HepG2 (cell line): ENCODE results near the gene ANKZF1. TPM values are rescaled to one million over a fixed set of nuclear protein-coding genes. Genes with fewer than 3 reads are reported as not detected.

Experiments used
- ATAC-seq: fragments of 200-7000 bp; cut with Tn5 transposase; 3 replicates; pipeline ENCODE4 v1.9.1; 2020; ENCODE audit warnings: mild to moderate bottlenecking, moderate library complexity
- BruUV-seq: library from RNA; stranded (reverse); fragments of 400-500 nt; replicated peaks from 2 replicates; lab custom pipeline; 2021; lab: Mats Ljungman, UMichigan
- CTCF ChIA-PET: fragments of 300-600 bp; formaldehyde crosslinking; extraction: SDS; loops from one replicate; lab custom pipeline; 2021; ENCODE audit warnings: low total read pairs, inconsistent platforms, low intra/inter-chr PET ratio; lab: Yijun Ruan, JAX
- POLR2A ChIA-PET: fragments of 350-600 bp; sonication (Branson Sonifier 250); formaldehyde crosslinking; loops from one replicate; lab custom pipeline; 2020; ENCODE audit warnings: antibody characterized with exemption, inconsistent platforms; lab: Yijun Ruan, JAX
- DNase-seq: peaks from one replicate; pipeline ENCODE4 v3.0.0-alpha.2; 2015; ENCODE audit warnings: low spot score
- FAIRE-seq: peaks from 3 replicates; lab custom pipeline; 2011; peaks lifted over from hg19 to GRCh38; lab: Jason Lieb, UNC
- H2AFZ ChIP-seq: one replicate; pipeline ENCODE4 v1.6.1; 2011; ENCODE audit warnings: low read length, inconsistent platforms
- H3K27ac ChIP-seq: fragments of 300-600 bp; 3 replicates; pipeline ENCODE4 v1.8.0; 2011; ENCODE audit warnings: mixed run types, mild to moderate bottlenecking, mixed read lengths, low read length, inconsistent platforms; ENCODE audit not compliant: insufficient read depth; ENCODE audit errors: extremely low read length
- H3K27me3 ChIP-seq, 2 experiments: fragments of 200-600 bp in 1 of 2; 2 replicates in 1 of 2; 3 replicates in 1 of 2; pipeline versions ENCODE4 v1.6.0 to v1.8.0; 2011; ENCODE audit warnings: low read length in 2 of 2, mild to moderate bottlenecking in 2 of 2, moderate library complexity in 2 of 2, inconsistent platforms in 1 of 2; ENCODE audit not compliant: insufficient read depth in 2 of 2, control insufficient read depth in 1 of 2
- H3K36me3 ChIP-seq, 2 experiments: fragments of 200-600 bp in 1 of 2; replicated peaks in 1 of 2; 2 replicates in 1 of 2; 3 replicates in 1 of 2; pipeline versions ENCODE4 v1.5.1 to v1.8.0; 2011; ENCODE audit warnings: low read length in 2 of 2, inconsistent platforms in 1 of 2; ENCODE audit not compliant: insufficient read depth in 2 of 2, control insufficient read depth in 1 of 2
- H3K4me1 ChIP-seq: 2 replicates; pipeline ENCODE4 v1.5.1; 2012; ENCODE audit warnings: low read length, inconsistent platforms; ENCODE audit not compliant: insufficient read depth
- H3K4me2 ChIP-seq: 2 replicates; pipeline ENCODE4 v1.6.0; 2011; ENCODE audit warnings: low read depth, low read length, inconsistent platforms
- H3K4me3 ChIP-seq, 3 experiments: fragments of 200-600 bp in 1 of 3; sonication (generic), shearing (Covaris generic) in 1 of 3; replicated peaks in 1 of 3; 2 replicates each; pipeline ENCODE4 v1.5.1; 2011 to 2016; ENCODE audit warnings: low read length in 3 of 3, inconsistent platforms in 2 of 3, low read depth in 2 of 3, mild to moderate bottlenecking in 2 of 3, control low read depth in 1 of 3, mixed read lengths in 1 of 3; ENCODE audit not compliant: insufficient read depth in 1 of 3
- H3K79me2 ChIP-seq: one replicate; pipeline ENCODE4 v1.6.1; 2011; ENCODE audit warnings: low read length, inconsistent platforms; ENCODE audit not compliant: insufficient read depth
- H3K9ac ChIP-seq: 2 replicates; pipeline ENCODE4 v1.6.0; 2011; ENCODE audit warnings: mild to moderate bottlenecking, low read depth, low read length, inconsistent platforms; ENCODE audit not compliant: insufficient read depth
- H3K9me3 ChIP-seq: 2 replicates; pipeline ENCODE4 v1.5.1; 2012; ENCODE audit warnings: mild to moderate bottlenecking, low read length
- H4K20me1 ChIP-seq: 2 replicates; pipeline ENCODE4 v1.6.0; 2011; ENCODE audit warnings: inconsistent platforms, mild to moderate bottlenecking, low read length, moderate library complexity; ENCODE audit not compliant: insufficient read depth
- CREB1 ChIP-seq, 2 experiments: fragments of 450-650 bp in 1 of 2; IDR thresholded peaks; 2 replicates each; pipeline ENCODE4 v1.6.1; 2016 to 2017; ENCODE audit warnings: control low read depth in 1 of 2, mild to moderate bottlenecking in 1 of 2, missing compliant biosample characterization in 1 of 2, missing genetic modification characterization in 1 of 2
- EZH2 ChIP-seq: conservative IDR thresholded peaks from 2 replicates; pipeline ENCODE4 v1.6.1; 2012; ENCODE audit warnings: mild to moderate bottlenecking, low read depth, low read length, moderate library complexity
- KDM5B ChIP-seq: sonication (generic); formaldehyde crosslinking; IDR thresholded peaks from 2 replicates; pipeline ENCODE4 v1.4.0; 2020; ENCODE audit warnings: missing genetic modification reagents, mild to moderate bottlenecking, borderline replicate concordance
- KLF13 ChIP-seq: sonication (generic); formaldehyde crosslinking; IDR thresholded peaks from 2 replicates; pipeline ENCODE4 v1.4.0; 2020; ENCODE audit warnings: mild to moderate bottlenecking, missing genetic modification reagents
- MEF2D ChIP-seq: sonication (generic); formaldehyde crosslinking; IDR thresholded peaks from 2 replicates; pipeline ENCODE4 v1.5.1; 2020; ENCODE audit warnings: mild to moderate bottlenecking, missing genetic modification reagents
- NFKBIZ ChIP-seq: IDR thresholded peaks from 2 replicates; pipeline ENCODE4 v1.6.1; 2018; ENCODE audit warnings: missing genetic modification reagents, missing compliant biosample characterization
- PRDM15 ChIP-seq: sonication (generic); formaldehyde crosslinking; IDR thresholded peaks from 2 replicates; pipeline ENCODE4 v1.4.0; 2020; ENCODE audit warnings: missing genetic modification reagents
- RBM22 ChIP-seq: fragments of 200-400 bp; formaldehyde crosslinking; optimal IDR thresholded peaks from 2 replicates; pipeline ENCODE3; 2017; ENCODE audit warnings: mild to moderate bottlenecking, low read length, moderate library complexity
- STAG1 ChIP-seq: sonication (generic); formaldehyde crosslinking; IDR thresholded peaks from 2 replicates; pipeline ENCODE4 v1.4.0; 2020; ENCODE audit warnings: missing genetic modification reagents
- TAF15 ChIP-seq: fragments of 200-400 bp; formaldehyde crosslinking; IDR thresholded peaks from one replicate; pipeline ENCODE4 v1.6.1; 2018; ENCODE audit warnings: mild to moderate bottlenecking, low read depth, low read length; ENCODE audit not compliant: poor library complexity, severe bottlenecking
- YEATS2 ChIP-seq: sonication (generic); formaldehyde crosslinking; IDR thresholded peaks from 2 replicates; pipeline ENCODE4 v1.4.0; 2020; ENCODE audit warnings: missing genetic modification reagents, borderline replicate concordance
- ZBTB8A ChIP-seq: sonication (generic); formaldehyde crosslinking; IDR thresholded peaks from 2 replicates; pipeline ENCODE4 v1.4.0; 2020; ENCODE audit warnings: mild to moderate bottlenecking, low read depth, missing genetic modification reagents, borderline replicate concordance
- ZNF580 ChIP-seq: IDR thresholded peaks from 2 replicates; pipeline ENCODE4 v1.6.1; 2016; ENCODE audit warnings: low read depth, borderline replicate concordance
- ZNF646 ChIP-seq: sonication (generic); formaldehyde crosslinking; IDR thresholded peaks from 2 replicates; pipeline ENCODE4 v1.9.0; 2021; ENCODE audit warnings: mild to moderate bottlenecking, missing genetic modification reagents
- WGBS: methylation state at CpG from one replicate; pipeline ENCODE4 v1.1.6; 2017; ENCODE audit warnings: low lambda C conversion rate; 5-methylcytosine and 5-hydroxymethylcytosine counted together
- in situ Hi-C: cut with HindIII; loops from 2 replicates; pipeline ENCODE4 v1.10.0; 2017; ENCODE audit warnings: low pct_unique_long_range_greater_than_20kb; ENCODE audit not compliant: extremely low pct_ligation_motif_present
- intact Hi-C: fragments of 100-400 bp; cut with micrococcal nuclease; formaldehyde crosslinking; loops from one replicate; pipeline ENCODE4 v1.10.0; 2022; ENCODE audit not compliant: unreplicated experiment
- polyA plus RNA-seq, 8 experiments: library from polyadenylated mRNA; depleted of rRNA in 3 of 8; stranded (reverse) in 7 of 8; unstranded in 1 of 8; fragments of >200 nt; fragmentation: Illumina TruSeq in 4 of 8; extraction: Trizol in 4 of 8; gene quantifications; 2 replicates each; pipeline versions ENCODE4 v1.2.1 to v1.2.3, GENCODE V29; 2011 to 2016; ENCODE audit warnings: low read depth in 4 of 8, missing spikeins in 1 of 8, mixed read lengths in 1 of 8; ENCODE audit not compliant: insufficient read depth in 1 of 8
- total RNA-seq, 5 experiments: library from RNA; depleted of rRNA; stranded (reverse); fragments of >200 nt; fragmentation: Illumina TruSeq; extraction: Trizol; gene quantifications; 2 replicates each; pipeline ENCODE4 v1.2.3, GENCODE V29; 2016; ENCODE audit warnings: low read depth in 1 of 5

ANKZF1 gene
- total and polyA plus RNA-seq, 2 of the 13 experiments (the other 11 are each of a cell fraction or from before 2014, with no cell fraction given), result 25.3 to 128 TPM

GRCh38 chr2:219285373-219285735 lies 55.7 kb downstream of the ANKZF1 start:
- Histone ChIP-seq H3K4me3 (no peak overlapping the region), H3K4me1 (peaks cover 11% of the 10 kb centered on the region; the same call in 1 of the 2 replicates), H3K9ac (no peak overlapping the region), H3K36me3 (peaks cover 4 to 10% of the 10 kb centered on the region in 2 experiments; a peak in 4 of 5 replicates), H2AFZ (no peak overlapping the region), H3K27me3 (peaks cover 0 to 3% of the 10 kb centered on the region in 2 experiments; a peak in 3 of 5 replicates), H3K9me3 (no peaks in the 10 kb centered on the region), H3K27ac (no peak overlapping the region), H3K4me2 (no peak overlapping the region), H3K79me2 (no peaks in the 10 kb centered on the region), H4K20me1 (no peaks in the 10 kb centered on the region)
- BruUV-seq, result no TSS peak
- DNase-seq (no peak), FAIRE-seq (no peak), ATAC-seq (no peak)
- POLR2A ChIA-PET, result no interaction called here
- WGBS, result 98% methylated on average over 12 of the region's 12 CpGs
- intact Hi-C loops, result no loop called here
- in situ Hi-C loops, result no loop called here
- CTCF ChIA-PET, result no interaction called here
- no peak for TF ChIP-seq STAG1 (CRISPR knock-in tag)
- TF ChIP-seq KDM5B (CRISPR knock-in tag), result no peak
- no peak for TF ChIP-seq ZNF646 (CRISPR knock-in tag)
- no peak for TF ChIP-seq KLF13 (CRISPR knock-in tag)
- TF ChIP-seq MEF2D (CRISPR knock-in tag), result no peak
- no peak for TF ChIP-seq YEATS2
- no peak for TF ChIP-seq TAF15
- no peak for TF ChIP-seq CREB1 (IDR thresholded peaks at IDR 0.05)
- TF ChIP-seq CREB1 (CRISPR knock-in tag; IDR thresholded peaks at IDR 0.05), result no peak
- no peak for TF ChIP-seq EZH2
- TF ChIP-seq NFKBIZ (CRISPR knock-in tag), result no peak
- no peak for TF ChIP-seq PRDM15
- TF ChIP-seq ZNF580 (CRISPR knock-in tag), result no peak
- TF ChIP-seq ZBTB8A (CRISPR knock-in tag), result no peak
- no peak for TF ChIP-seq RBM22
